HepG2 (cell line): Measurements from ENCODE around the gene HSD3B7. TPM values are rescaled to one million over a fixed set of nuclear protein-coding genes. Genes with fewer than 3 reads are reported as not detected.
A peak's percentile ranks its signal among the peaks of the same experiment; 100 is the strongest.

Source experiments
- AHDC1 ChIP-seq: sonication (generic); formaldehyde crosslinking; IDR thresholded peaks from 2 replicates; pipeline ENCODE4 v1.5.1; 2020; ENCODE audit warnings: mild to moderate bottlenecking, missing genetic modification reagents, borderline replicate concordance
- CBX5 ChIP-seq: sonication (generic); formaldehyde crosslinking; IDR thresholded peaks from 2 replicates; pipeline ENCODE4 v1.4.0; 2020; ENCODE audit warnings: missing genetic modification reagents, borderline replicate concordance
- ERF ChIP-seq: IDR thresholded peaks from 2 replicates; pipeline ENCODE4 v1.6.1; 2018; ENCODE audit warnings: missing biosample characterization, missing genetic modification reagents
- FOXA3 ChIP-seq: IDR thresholded peaks from 2 replicates; pipeline ENCODE4 v1.6.1; 2016; ENCODE audit warnings: missing genetic modification reagents, missing compliant biosample characterization
- HNF1B ChIP-seq: sonication (generic); formaldehyde crosslinking; IDR thresholded peaks from 2 replicates; pipeline ENCODE4 v1.5.1; 2020; ENCODE audit warnings: mild to moderate bottlenecking, moderate library complexity, missing genetic modification reagents
- NFATC3 ChIP-seq: sonication (generic); formaldehyde crosslinking; IDR thresholded peaks from 2 replicates; pipeline ENCODE4 v1.5.1; 2020; ENCODE audit warnings: mild to moderate bottlenecking, missing genetic modification reagents
- RAD21 ChIP-seq: fragments of 450-650 bp; formaldehyde crosslinking; IDR thresholded peaks from 2 replicates; pipeline ENCODE4 v1.5.0; 2020; ENCODE audit warnings: mild to moderate bottlenecking
- RXRB ChIP-seq: IDR thresholded peaks from 2 replicates; pipeline ENCODE4 v1.6.1; 2016; ENCODE audit warnings: borderline replicate concordance, missing genetic modification reagents, missing compliant biosample characterization
- U2AF1 ChIP-seq: fragments of 200-400 bp; formaldehyde crosslinking; optimal IDR thresholded peaks from 2 replicates; pipeline ENCODE3; 2017; ENCODE audit warnings: mild to moderate bottlenecking, low read depth, low read length
- ZNF121 ChIP-seq: sonication (generic); formaldehyde crosslinking; IDR thresholded peaks from 2 replicates; pipeline ENCODE4 v1.5.0; 2020; ENCODE audit warnings: mild to moderate bottlenecking, missing genetic modification reagents
- ZNF350 ChIP-seq: sonication (generic); formaldehyde crosslinking; IDR thresholded peaks from 2 replicates; pipeline ENCODE4 v1.4.0; 2020; ENCODE audit warnings: mild to moderate bottlenecking, low read depth, missing genetic modification reagents, borderline replicate concordance
- ZNF598 ChIP-seq: sonication (generic); formaldehyde crosslinking; IDR thresholded peaks from 2 replicates; pipeline ENCODE4 v1.5.1; 2020; ENCODE audit warnings: mild to moderate bottlenecking, missing genetic modification reagents, borderline replicate concordance
- ZNF614 ChIP-seq: IDR thresholded peaks from 2 replicates; pipeline ENCODE4 v1.6.1; 2018; ENCODE audit warnings: missing biosample characterization, missing genetic modification reagents, inconsistent platforms, borderline replicate concordance
- polyA plus RNA-seq, 8 experiments: library from polyadenylated mRNA; depleted of rRNA in 3 of 8; stranded (reverse) in 7 of 8; unstranded in 1 of 8; fragments of >200 nt; fragmentation: Illumina TruSeq in 4 of 8; extraction: Trizol in 4 of 8; gene quantifications; 2 replicates each; pipeline versions ENCODE4 v1.2.1 to v1.2.3, GENCODE V29; 2011 to 2016; ENCODE audit warnings: low read depth in 4 of 8, missing spikeins in 1 of 8, mixed read lengths in 1 of 8; ENCODE audit not compliant: insufficient read depth in 1 of 8
- total RNA-seq, 5 experiments: library from RNA; depleted of rRNA; stranded (reverse); fragments of >200 nt; fragmentation: Illumina TruSeq; extraction: Trizol; gene quantifications; 2 replicates each; pipeline ENCODE4 v1.2.3, GENCODE V29; 2016; ENCODE audit warnings: low read depth in 1 of 5
- TF ChIP-seq, protein P1 (sequence below): sonication (generic); formaldehyde crosslinking; IDR thresholded peaks from 2 replicates; pipeline ENCODE4 v1.4.0; 2020; ENCODE audit warnings: missing genetic modification reagents; ENCODE audit errors: not compliant biosample characterization
- TF ChIP-seq, protein P2 (sequence below): IDR thresholded peaks from 2 replicates; pipeline ENCODE4 v1.6.1; 2016; ENCODE audit warnings: low read depth, control low read depth
- TF ChIP-seq, protein P3 (sequence below): sonication (generic); formaldehyde crosslinking; IDR thresholded peaks from 2 replicates; pipeline ENCODE4 v1.5.0; 2020; ENCODE audit warnings: missing genetic modification reagents, mild to moderate bottlenecking, borderline replicate concordance

Gene HSD3B7
- total and polyA plus RNA-seq, 2 of the 13 experiments (the other 11 are each of a cell fraction or from before 2014, with no cell fraction given) = 32.9 to 69.7 TPM

- no peak for TF ChIP-seq ZNF350 (CRISPR knock-in tag)
- TF ChIP-seq NFATC3 = 0 out of 2 replicates have a peak, but pooled peaks have one; percentile 31
- TF ChIP-seq CBX5 (CRISPR knock-in tag) = 0 out of 2 replicates have a peak, but pooled peaks have one; percentile 34
- no peak for TF ChIP-seq FOXA3
- TF ChIP-seq HNF1B (CRISPR knock-in tag) = 0 out of 2 replicates have a peak, but pooled peaks have one; percentile 19
- peak; percentile 44; the same call in 1 of the 2 replicates for TF ChIP-seq ZNF121 (CRISPR knock-in tag)
- no peak for TF ChIP-seq ERF (CRISPR knock-in tag)
- TF ChIP-seq, protein P1, sequence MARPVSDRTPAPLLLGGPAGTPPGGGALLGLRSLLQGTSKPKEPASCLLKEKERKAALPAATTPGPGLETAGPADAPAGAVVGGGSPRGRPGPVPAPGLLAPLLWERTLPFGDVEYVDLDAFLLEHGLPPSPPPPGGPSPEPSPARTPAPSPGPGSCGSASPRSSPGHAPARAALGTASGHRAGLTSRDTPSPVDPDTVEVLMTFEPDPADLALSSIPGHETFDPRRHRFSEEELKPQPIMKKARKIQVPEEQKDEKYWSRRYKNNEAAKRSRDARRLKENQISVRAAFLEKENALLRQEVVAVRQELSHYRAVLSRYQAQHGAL (CRISPR knock-in tag) = peak; percentile 3
- TF ChIP-seq RAD21 = 0 out of 2 replicates have a peak, but pooled peaks have one; percentile 4
- 0 out of 2 replicates have a peak, but pooled peaks have one; percentile 35 for TF ChIP-seq ZNF614 (CRISPR knock-in tag)
- peak; percentile 46 for TF ChIP-seq U2AF1
- peak; percentile 81; the same call in 1 of the 2 replicates for TF ChIP-seq ZNF598 (CRISPR knock-in tag)
- TF ChIP-seq, protein P2, sequence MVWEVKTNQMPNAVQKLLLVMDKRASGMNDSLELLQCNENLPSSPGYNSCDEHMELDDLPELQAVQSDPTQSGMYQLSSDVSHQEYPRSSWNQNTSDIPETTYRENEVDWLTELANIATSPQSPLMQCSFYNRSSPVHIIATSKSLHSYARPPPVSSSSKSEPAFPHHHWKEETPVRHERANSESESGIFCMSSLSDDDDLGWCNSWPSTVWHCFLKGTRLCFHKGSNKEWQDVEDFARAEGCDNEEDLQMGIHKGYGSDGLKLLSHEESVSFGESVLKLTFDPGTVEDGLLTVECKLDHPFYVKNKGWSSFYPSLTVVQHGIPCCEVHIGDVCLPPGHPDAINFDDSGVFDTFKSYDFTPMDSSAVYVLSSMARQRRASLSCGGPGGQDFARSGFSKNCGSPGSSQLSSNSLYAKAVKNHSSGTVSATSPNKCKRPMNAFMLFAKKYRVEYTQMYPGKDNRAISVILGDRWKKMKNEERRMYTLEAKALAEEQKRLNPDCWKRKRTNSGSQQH = no peak
- peak; percentile 59; the same call in 1 of the 2 replicates for TF ChIP-seq AHDC1 (CRISPR knock-in tag)
- peak; percentile 14; the same call in 1 of the 2 replicates for TF ChIP-seq RXRB (CRISPR knock-in tag)
- TF ChIP-seq, protein P3, sequence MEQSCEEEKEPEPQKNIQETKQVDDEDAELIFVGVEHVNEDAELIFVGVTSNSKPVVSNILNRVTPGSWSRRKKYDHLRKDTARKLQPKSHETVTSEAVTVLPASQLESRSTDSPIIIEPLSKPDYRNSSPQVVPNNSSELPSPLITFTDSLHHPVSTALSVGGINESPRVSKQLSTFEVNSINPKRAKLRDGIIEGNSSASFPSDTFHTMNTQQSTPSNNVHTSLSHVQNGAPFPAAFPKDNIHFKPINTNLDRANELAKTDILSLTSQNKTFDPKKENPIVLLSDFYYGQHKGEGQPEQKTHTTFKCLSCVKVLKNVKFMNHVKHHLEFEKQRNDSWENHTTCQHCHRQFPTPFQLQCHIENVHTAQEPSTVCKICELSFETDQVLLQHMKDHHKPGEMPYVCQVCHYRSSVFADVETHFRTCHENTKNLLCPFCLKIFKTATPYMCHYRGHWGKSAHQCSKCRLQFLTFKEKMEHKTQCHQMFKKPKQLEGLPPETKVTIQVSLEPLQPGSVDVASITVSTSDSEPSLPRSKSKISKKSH (CRISPR knock-in tag) = no peak
These were observed 13.0 kb downstream of the HSD3B7 start (continued) for GRCh38 chr16:30997725-30998711.
